Endothelial cell of umbilical vein (primary cell): ENCODE results near the gene SLC39A11. TPM values are rescaled to one million over a fixed set of nuclear protein-coding genes. Genes with fewer than 3 reads are reported as not detected.

Experiments
- BruUV-seq: library from RNA; stranded (reverse); fragments of 400-500 nt; replicated peaks from 2 replicates; lab custom pipeline; 2021; lab: Mats Ljungman, UMichigan
- CTCF ChIA-PET: fragments of 300-600, 350-600 bp; sonication (Branson Sonifier 250); formaldehyde crosslinking; loops from one replicate; lab custom pipeline; 2021; ENCODE audit warnings: antibody characterized with exemption, inconsistent platforms; lab: Charles Lee
- POLR2A ChIA-PET: fragments of 300-600, 350-600 bp; sonication (Branson Sonifier 250); formaldehyde crosslinking; loops from one replicate; lab custom pipeline; 2021; ENCODE audit warnings: antibody characterized with exemption, inconsistent platforms; lab: Charles Lee
- DNase-seq: peaks from one replicate; pipeline ENCODE4 v3.0.0-alpha.2; 2011; ENCODE audit warnings: low read depth, low spot score
- FAIRE-seq: peaks from 2 replicates; lab custom pipeline; 2011; peaks lifted over from hg19 to GRCh38; lab: Jason Lieb, UNC
- H2AFZ ChIP-seq: 2 replicates; pipeline ENCODE4 v1.6.0; 2012; ENCODE audit warnings: low read depth, low read length, control low read depth, inconsistent platforms
- H3K27ac ChIP-seq: 2 replicates; pipeline ENCODE4 v1.5.1; 2011; ENCODE audit warnings: low read depth, mild to moderate bottlenecking, control low read depth, low read length, moderate library complexity; ENCODE audit not compliant: insufficient read depth
- H3K27me3 ChIP-seq, 2 experiments: 2 replicates each; pipeline versions ENCODE4 v1.6.0 to v1.6.1; 2011; ENCODE audit warnings: low read length in 2 of 2, mixed read lengths in 1 of 2; ENCODE audit not compliant: control insufficient read depth in 2 of 2, insufficient read depth in 2 of 2
- H3K36me3 ChIP-seq, 2 experiments: 2 replicates in 1 of 2; 3 replicates in 1 of 2; pipeline ENCODE4 v1.5.1; 2011; ENCODE audit warnings: low read length in 2 of 2, mild to moderate bottlenecking in 1 of 2, moderate library complexity in 1 of 2; ENCODE audit not compliant: control insufficient read depth in 2 of 2, insufficient read depth in 2 of 2; ENCODE audit errors: extremely low read depth in 1 of 2
- H3K4me1 ChIP-seq: 3 replicates; pipeline ENCODE4 v1.5.1; 2011; ENCODE audit warnings: mild to moderate bottlenecking, low read length; ENCODE audit not compliant: control insufficient read depth, insufficient read depth; ENCODE audit errors: extremely low read depth
- H3K4me2 ChIP-seq: 2 replicates; pipeline ENCODE4 v1.6.1; 2011; ENCODE audit warnings: low read length, control low read depth, mixed read lengths; ENCODE audit not compliant: insufficient read depth
- H3K4me3 ChIP-seq, 3 experiments: fragments of 200-600 bp in 1 of 3; sonication (generic), shearing (Covaris generic) in 1 of 3; replicated peaks in 1 of 3; 2 replicates each; pipeline ENCODE4 v1.5.1; 2011 to 2016; ENCODE audit warnings: control low read depth in 3 of 3, low read length in 3 of 3, mild to moderate bottlenecking in 2 of 3, inconsistent platforms in 1 of 3, low read depth in 1 of 3, moderate library complexity in 1 of 3; ENCODE audit not compliant: insufficient read depth in 1 of 3
- H3K79me2 ChIP-seq: 2 replicates; pipeline ENCODE4 v1.6.0; 2012; ENCODE audit warnings: low read length, inconsistent platforms; ENCODE audit not compliant: control insufficient read depth, insufficient read depth
- H3K9ac ChIP-seq: replicated peaks from 2 replicates; pipeline ENCODE3; 2011; ENCODE audit warnings: low read length, control low read depth; ENCODE audit not compliant: insufficient read depth; ENCODE audit errors: extremely low read depth
- H3K9me1 ChIP-seq: replicated peaks from 3 replicates; pipeline ENCODE4 v1.6.0; 2011; ENCODE audit warnings: mild to moderate bottlenecking, low read length; ENCODE audit not compliant: control insufficient read depth, insufficient read depth; ENCODE audit errors: extremely low read depth
- H3K9me3 ChIP-seq: replicated peaks from 2 replicates; pipeline ENCODE4 v1.5.1; 2012; ENCODE audit warnings: low read length, inconsistent platforms; ENCODE audit not compliant: control insufficient read depth, insufficient read depth
- H4K20me1 ChIP-seq: replicated peaks from 2 replicates; pipeline ENCODE3; 2011; ENCODE audit warnings: mild to moderate bottlenecking, low read length; ENCODE audit not compliant: control insufficient read depth, insufficient read depth; ENCODE audit errors: extremely low read depth
- EZH2 ChIP-seq: IDR thresholded peaks from 2 replicates; pipeline ENCODE4 v1.6.1; 2012; ENCODE audit warnings: borderline replicate concordance, low read depth, mild to moderate bottlenecking, moderate library complexity, low read length, inconsistent platforms; ENCODE audit not compliant: severe bottlenecking
- FOS ChIP-seq: IDR thresholded peaks from 2 replicates; pipeline ENCODE4 v1.6.1; 2011; ENCODE audit warnings: mild to moderate bottlenecking, low read length, moderate library complexity, borderline replicate concordance; ENCODE audit not compliant: insufficient read depth
- JUN ChIP-seq: IDR thresholded peaks from 2 replicates; pipeline ENCODE4 v1.6.1; 2011; ENCODE audit warnings: borderline replicate concordance, low read depth; ENCODE audit not compliant: insufficient read length, insufficient read depth
- MYC ChIP-seq: IDR thresholded peaks from one replicate; pipeline ENCODE4 v1.6.1; 2011; ENCODE audit warnings: mild to moderate bottlenecking, low read depth, low read length
- POLR2A ChIP-seq: IDR thresholded peaks from 2 replicates; pipeline ENCODE4 v1.6.1; 2012; ENCODE audit warnings: low read depth, mild to moderate bottlenecking, control low read depth, low read length
- POLR2AphosphoS5 ChIP-seq: IDR thresholded peaks from 2 replicates; pipeline ENCODE4 v1.6.1; 2012; ENCODE audit warnings: low read depth, mild to moderate bottlenecking, control low read depth, low read length, moderate library complexity; ENCODE audit not compliant: insufficient read depth
- dilution Hi-C: fragments of 300-500 bp; cut with MboI; formaldehyde crosslinking; loops from one replicate; pipeline ENCODE4 v1.15.0; 2019; ENCODE audit warnings: low sequenced_read_pairs; ENCODE audit not compliant: extremely low pct_ligation_motif_present
- intact Hi-C: fragments of 100-400 bp; cut with micrococcal nuclease; formaldehyde crosslinking; loops from one replicate; pipeline ENCODE4 v1.10.0; 2022
- polyA plus RNA-seq, 4 experiments: library from polyadenylated mRNA; depleted of rRNA in 3 of 4; stranded (reverse) in 3 of 4; unstranded in 1 of 4; fragments of >200 nt; gene quantifications; 2 replicates each; pipeline versions ENCODE4 v1.2.1 to v1.2.3, GENCODE V29; 2011 to 2012; ENCODE audit warnings: missing spikeins in 1 of 4
- total RNA-seq: library from RNA; stranded (reverse); gene quantifications from 2 replicates; pipeline ENCODE4 v1.2.3, GENCODE V29; 2021
- TF ChIP-seq, protein P1 (sequence below), 2 donors: IDR thresholded peaks; 1 replicate in 1 of 2; 2 replicates in 1 of 2; pipeline ENCODE4 v1.5.1; 2011; ENCODE audit warnings: low read length in 2 of 2, mild to moderate bottlenecking in 2 of 2, moderate library complexity in 2 of 2, control low read depth in 1 of 2, inconsistent platforms in 1 of 2, low read depth in 1 of 2; ENCODE audit not compliant: insufficient read depth in 1 of 2; ENCODE audit errors: extremely low read depth in 1 of 2
- TF ChIP-seq, protein P2 (sequence below): IDR thresholded peaks from 2 replicates; pipeline ENCODE4 v1.6.1; 2011; ENCODE audit not compliant: insufficient read depth, insufficient read length

Gene SLC39A11
- total and polyA plus RNA-seq, 2 donors (not counting 3 experiments of a cell fraction or from before 2014, with no cell fraction given): 8.1 to 11.9 TPM

DNA sequence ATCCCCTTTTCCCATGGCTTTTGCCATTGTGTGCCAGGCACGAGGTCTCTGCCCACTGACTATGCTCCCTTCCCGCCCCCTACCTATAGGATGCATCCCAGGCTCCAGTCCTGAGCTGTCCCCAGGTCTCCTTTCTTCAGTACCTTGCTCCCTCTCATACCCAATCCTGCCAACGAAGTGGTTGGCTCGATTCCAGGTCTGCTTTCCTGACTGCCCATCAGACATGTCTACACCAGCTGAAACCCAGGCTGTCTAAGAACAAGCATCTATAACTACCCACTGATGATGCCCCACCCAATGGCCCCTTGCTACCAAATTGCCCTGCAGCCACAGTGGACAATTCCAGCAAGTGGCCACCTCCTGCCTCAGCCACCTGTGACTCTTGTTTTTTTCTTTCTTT, 492.6 kb downstream of the SLC39A11 start:
- intact Hi-C loops: no loop called here
- H3K4me1 ChIP-seq: no peaks in the 10 kb centered on the region
- no peak for FAIRE-seq

More for the DNA sequence above, 492.6 kb downstream of the SLC39A11 start:
- Histone ChIP-seq H3K36me3 (no peaks in the 10 kb centered on the region), H3K27me3 (no peaks in the 10 kb centered on the region), H3K79me2 (no peaks in the 10 kb centered on the region), H3K4me2 (no peak overlapping the region), H3K9ac (no peak overlapping the region), H4K20me1 (no peaks in the 10 kb centered on the region), H2AFZ (no peak overlapping the region), H3K27ac (no peak overlapping the region), H3K9me1 (no peaks in the 10 kb centered on the region), H3K4me3 (no peak overlapping the region), H3K9me3 (no peaks in the 10 kb centered on the region)
- TF ChIP-seq EZH2 (no peak), MYC (no peak), POLR2AphosphoS5 (no peak), FOS (no peak), POLR2A (no peak), JUN (no peak)
- TF ChIP-seq, protein P1, sequence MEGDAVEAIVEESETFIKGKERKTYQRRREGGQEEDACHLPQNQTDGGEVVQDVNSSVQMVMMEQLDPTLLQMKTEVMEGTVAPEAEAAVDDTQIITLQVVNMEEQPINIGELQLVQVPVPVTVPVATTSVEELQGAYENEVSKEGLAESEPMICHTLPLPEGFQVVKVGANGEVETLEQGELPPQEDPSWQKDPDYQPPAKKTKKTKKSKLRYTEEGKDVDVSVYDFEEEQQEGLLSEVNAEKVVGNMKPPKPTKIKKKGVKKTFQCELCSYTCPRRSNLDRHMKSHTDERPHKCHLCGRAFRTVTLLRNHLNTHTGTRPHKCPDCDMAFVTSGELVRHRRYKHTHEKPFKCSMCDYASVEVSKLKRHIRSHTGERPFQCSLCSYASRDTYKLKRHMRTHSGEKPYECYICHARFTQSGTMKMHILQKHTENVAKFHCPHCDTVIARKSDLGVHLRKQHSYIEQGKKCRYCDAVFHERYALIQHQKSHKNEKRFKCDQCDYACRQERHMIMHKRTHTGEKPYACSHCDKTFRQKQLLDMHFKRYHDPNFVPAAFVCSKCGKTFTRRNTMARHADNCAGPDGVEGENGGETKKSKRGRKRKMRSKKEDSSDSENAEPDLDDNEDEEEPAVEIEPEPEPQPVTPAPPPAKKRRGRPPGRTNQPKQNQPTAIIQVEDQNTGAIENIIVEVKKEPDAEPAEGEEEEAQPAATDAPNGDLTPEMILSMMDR (IDR thresholded peaks at IDR 0.05; ENCODE audit: extremely low read depth in 1 of 2, insufficient read depth in 1 of 2, low read depth in 1 of 2, low read length in 2 of 2): no peak
- TF ChIP-seq, protein P2, sequence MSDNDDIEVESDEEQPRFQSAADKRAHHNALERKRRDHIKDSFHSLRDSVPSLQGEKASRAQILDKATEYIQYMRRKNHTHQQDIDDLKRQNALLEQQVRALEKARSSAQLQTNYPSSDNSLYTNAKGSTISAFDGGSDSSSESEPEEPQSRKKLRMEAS: no peak
- ChIA-PET POLR2A (no interaction called here), CTCF (no interaction called here)
- dilution Hi-C loops: no loop called here
- BruUV-seq: no TSS peak
- DNase-seq: no peak
